ENCODE results near the gene IFNL3. TPM values are rescaled to one million over a fixed set of nuclear protein-coding genes. Genes with fewer than 3 reads are reported as not detected.

The IFNL3 gene
- total RNA-seq, 1 experiment from 2014 or later: not detected

DNA sequence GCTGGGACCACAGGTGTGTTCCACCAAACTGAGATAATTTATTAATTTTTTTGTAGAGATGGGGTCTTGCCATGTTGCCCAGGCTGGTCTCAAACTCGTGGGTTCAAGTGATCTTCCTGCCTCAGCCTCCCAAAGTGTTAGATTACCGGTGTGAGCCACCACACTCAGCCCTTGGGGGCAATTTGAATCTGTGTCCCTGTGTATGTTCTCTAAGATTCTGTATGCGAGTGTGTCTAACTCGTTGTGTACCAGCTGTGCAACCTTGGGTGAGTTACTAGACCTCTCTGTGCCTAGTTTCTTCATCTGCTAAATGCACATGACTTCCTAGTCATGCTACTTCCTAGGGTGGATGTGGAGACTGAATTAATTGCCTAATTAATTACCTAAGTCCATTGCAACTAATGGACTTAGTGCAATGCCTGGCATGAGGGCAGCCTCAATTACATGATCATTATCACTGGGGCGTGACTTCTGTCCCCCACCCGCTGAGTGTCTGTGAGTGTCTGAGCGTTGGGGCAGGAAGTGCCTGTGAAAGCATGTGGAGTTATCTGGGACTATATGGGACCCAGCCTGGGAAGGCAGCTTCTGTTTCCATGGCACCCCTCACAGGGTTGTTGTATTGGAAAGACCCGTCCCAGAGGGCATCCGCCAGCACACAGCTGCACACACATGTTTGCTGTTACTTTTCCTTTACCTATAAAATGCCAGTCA lies 49.8 kb downstream of the IFNL3 start:
- Mint-ChIP-seq H3K36me3 (ENCODE audit: insufficient read depth, unreplicated experiment) (no peaks in the 10 kb centered on the region), H3K4me1 (ENCODE audit: low read depth, unreplicated experiment) (peaks cover 23% of the 10 kb centered on the region), H3K27ac (ENCODE audit: unreplicated experiment) (no peak overlapping the region), H3K27me3 (ENCODE audit: insufficient read depth, unreplicated experiment) (no peaks in the 10 kb centered on the region), H3K9me3 (ENCODE audit: unreplicated experiment) (no peaks in the 10 kb centered on the region), H3K4me3 (ENCODE audit: unreplicated experiment) (no peak overlapping the region)
- H3K4me3 ChIP-seq (ENCODE audit: low read depth, low read length): no peak overlapping the region
- ChIA-PET CTCF (no interaction called here), POLR2A (no interaction called here)
- TF ChIP-seq, protein P1, sequence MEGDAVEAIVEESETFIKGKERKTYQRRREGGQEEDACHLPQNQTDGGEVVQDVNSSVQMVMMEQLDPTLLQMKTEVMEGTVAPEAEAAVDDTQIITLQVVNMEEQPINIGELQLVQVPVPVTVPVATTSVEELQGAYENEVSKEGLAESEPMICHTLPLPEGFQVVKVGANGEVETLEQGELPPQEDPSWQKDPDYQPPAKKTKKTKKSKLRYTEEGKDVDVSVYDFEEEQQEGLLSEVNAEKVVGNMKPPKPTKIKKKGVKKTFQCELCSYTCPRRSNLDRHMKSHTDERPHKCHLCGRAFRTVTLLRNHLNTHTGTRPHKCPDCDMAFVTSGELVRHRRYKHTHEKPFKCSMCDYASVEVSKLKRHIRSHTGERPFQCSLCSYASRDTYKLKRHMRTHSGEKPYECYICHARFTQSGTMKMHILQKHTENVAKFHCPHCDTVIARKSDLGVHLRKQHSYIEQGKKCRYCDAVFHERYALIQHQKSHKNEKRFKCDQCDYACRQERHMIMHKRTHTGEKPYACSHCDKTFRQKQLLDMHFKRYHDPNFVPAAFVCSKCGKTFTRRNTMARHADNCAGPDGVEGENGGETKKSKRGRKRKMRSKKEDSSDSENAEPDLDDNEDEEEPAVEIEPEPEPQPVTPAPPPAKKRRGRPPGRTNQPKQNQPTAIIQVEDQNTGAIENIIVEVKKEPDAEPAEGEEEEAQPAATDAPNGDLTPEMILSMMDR (IDR thresholded peaks at IDR 0.05; ENCODE audit: insufficient read depth in 1 of 2, low read depth in 1 of 2, low read length in 1 of 2, severe bottlenecking in 1 of 2, unreplicated experiment in 1 of 2): no peak
- no peaks in the 10 kb centered on the region for H3K36me3 ChIP-seq (ENCODE audit: control insufficient read depth, insufficient read depth, low read length)
- H3K4me1 ChIP-seq: peaks cover 27% of the 10 kb centered on the region
- intact Hi-C loops (cut with micrococcal nuclease; ENCODE audit: unreplicated experiment): no loop called here
- H3K27me3 ChIP-seq (replicated peaks; ENCODE audit: control insufficient read depth, insufficient read depth, low read length): no peaks in the 10 kb centered on the region
- H3K9me3 ChIP-seq: no peaks in the 10 kb centered on the region
- no peak for DNase-seq
- BruUV-seq (replicated peaks): no TSS peak

DNA sequence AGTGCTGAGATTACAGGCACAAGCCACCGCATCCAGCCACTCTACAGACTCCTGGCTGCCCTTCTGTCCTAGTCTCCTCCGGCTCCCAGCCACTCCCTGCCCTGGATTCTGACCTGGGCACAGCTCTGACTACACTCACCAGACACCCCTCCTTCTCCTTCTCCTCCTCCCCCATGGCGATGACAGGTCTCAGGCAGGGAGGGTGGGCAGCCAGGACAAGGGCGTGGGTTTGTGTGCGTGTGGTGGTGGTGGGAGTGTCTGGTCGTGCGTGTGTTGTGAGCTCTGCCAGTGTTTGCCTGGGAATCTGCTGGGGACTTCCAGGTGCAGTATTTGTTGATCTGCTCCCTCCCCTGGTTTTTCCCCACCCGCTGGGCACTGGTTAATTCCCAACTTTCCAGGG lies 51.0 kb downstream of the IFNL3 start:
- H3K36me3 Mint-ChIP-seq (ENCODE audit: insufficient read depth, unreplicated experiment): peaks cover 5% of the 10 kb centered on the region
- no peaks in the 10 kb centered on the region for H3K36me3 ChIP-seq (ENCODE audit: control insufficient read depth, insufficient read depth, low read length)
- POLR2A ChIA-PET: no interaction called here
- no peaks in the 10 kb centered on the region for H3K9me3 ChIP-seq
- BruUV-seq (replicated peaks): no TSS peak
- CTCF ChIA-PET: interaction anchor here (0.6 kb wide), 1 partner anchor 11 kb away, joined by 3 read pairs; no protein-coding TSS in a partner anchor
- no peak for DNase-seq
- H3K4me3 ChIP-seq (ENCODE audit: low read depth, low read length): no peak overlapping the region
- H3K4me1 ChIP-seq: peaks cover 27% of the 10 kb centered on the region
- no peaks in the 10 kb centered on the region for H3K9me3 Mint-ChIP-seq (ENCODE audit: unreplicated experiment)
- TF ChIP-seq, protein P1 (IDR thresholded peaks at IDR 0.05; ENCODE audit: insufficient read depth in 1 of 2, low read depth in 1 of 2, low read length in 1 of 2, severe bottlenecking in 1 of 2, unreplicated experiment in 1 of 2): no peak
- H3K27me3 ChIP-seq (replicated peaks; ENCODE audit: control insufficient read depth, insufficient read depth, low read length): no peaks in the 10 kb centered on the region
- peak overlapping the region; percentile 62 for H3K27ac Mint-ChIP-seq (ENCODE audit: unreplicated experiment)
- peaks cover 23% of the 10 kb centered on the region for H3K4me1 Mint-ChIP-seq (ENCODE audit: low read depth, unreplicated experiment)
- H3K4me3 Mint-ChIP-seq (ENCODE audit: unreplicated experiment): no peak overlapping the region
- intact Hi-C loops (cut with micrococcal nuclease; ENCODE audit: unreplicated experiment): no loop called here
- no peaks in the 10 kb centered on the region for H3K27me3 Mint-ChIP-seq (ENCODE audit: insufficient read depth, unreplicated experiment)

Other genes starting within 250 kb of the IFNL3 start
- gene FBXO27, start 212.5 kb downstream of the IFNL3 start, total RNA-seq (2022): 3.4 and 3.8 TPM in 2 replicates
- gene ACP7, start 160.6 kb downstream of the IFNL3 start, total RNA-seq (2022): 0.45 and 0.46 TPM in 2 replicates
- 98.6 and 112 TPM in 2 replicates for gene PAK4, start 119.2 kb downstream of the IFNL3 start, total RNA-seq (2022)
- gene NCCRP1, start 48.0 kb downstream of the IFNL3 start, total RNA-seq (2022): 0.39 and 0.84 TPM in 2 replicates
- gene SYCN, start 40.7 kb downstream of the IFNL3 start, total RNA-seq (2022): not detected in 2 replicates
- gene IFNL4, start 3.9 kb upstream of the IFNL3 start, total RNA-seq (2022): not detected in 2 replicates
- not detected in 2 replicates for gene IFNL2, start 23.4 kb upstream of the IFNL3 start, total RNA-seq (2022)
- not detected in 2 replicates for gene IFNL1, start 51.4 kb upstream of the IFNL3 start, total RNA-seq (2022)
- 21.1 and 21.2 TPM in 2 replicates for gene LRFN1, start 75.9 kb upstream of the IFNL3 start, total RNA-seq (2022)
- 0.91 TPM in 1 of 2 replicates, not detected in the other for gene GMFG, start 91.0 kb upstream of the IFNL3 start, total RNA-seq (2022)
- 132 and 147 TPM in 2 replicates for gene SAMD4B, start 97.4 kb upstream of the IFNL3 start, total RNA-seq (2022)
- 57.9 and 59.0 TPM in 2 replicates for gene PAF1, start 146.1 kb upstream of the IFNL3 start, total RNA-seq (2022)
- gene MED29, start 146.4 kb upstream of the IFNL3 start, total RNA-seq (2022): 50.3 and 50.8 TPM in 2 replicates
- 25.8 and 29.7 TPM in 2 replicates for gene ZFP36, start 161.8 kb upstream of the IFNL3 start, total RNA-seq (2022)
- gene PLEKHG2, start 167.7 kb upstream of the IFNL3 start, total RNA-seq (2022): 49.8 and 64.1 TPM in 2 replicates
- 2,801 and 3,019 TPM in 2 replicates for gene RPS16, start 190.9 kb upstream of the IFNL3 start, total RNA-seq (2022)
- 171 and 188 TPM in 2 replicates for gene SUPT5H, start 200.6 kb upstream of the IFNL3 start, total RNA-seq (2022)
- 152 and 162 TPM in 2 replicates for gene TIMM50, start 235.8 kb upstream of the IFNL3 start, total RNA-seq (2022)